OCI-LY1 (cell line): ENCODE data around the gene CDH23.

Source experiments
- EZH2 ChIP-seq: fragments of 200-600 bp; sonication (generic), shearing (Covaris generic); IDR thresholded peaks from 2 replicates; pipeline ENCODE4 v1.8.0; 2017; ENCODE audit warnings: borderline replicate concordance, mixed run types, mild to moderate bottlenecking, antibody characterized with exemption, low read length, moderate library complexity, mixed read lengths
- TF ChIP-seq, protein P1 (sequence below): fragments of 200-600 bp; sonication (generic), shearing (Covaris generic); IDR thresholded peaks from 2 replicates; pipeline ENCODE4 v1.5.1; 2017; ENCODE audit warnings: mild to moderate bottlenecking, antibody characterized with exemption, low read length, moderate library complexity, mixed read lengths

- TF ChIP-seq, protein P1, sequence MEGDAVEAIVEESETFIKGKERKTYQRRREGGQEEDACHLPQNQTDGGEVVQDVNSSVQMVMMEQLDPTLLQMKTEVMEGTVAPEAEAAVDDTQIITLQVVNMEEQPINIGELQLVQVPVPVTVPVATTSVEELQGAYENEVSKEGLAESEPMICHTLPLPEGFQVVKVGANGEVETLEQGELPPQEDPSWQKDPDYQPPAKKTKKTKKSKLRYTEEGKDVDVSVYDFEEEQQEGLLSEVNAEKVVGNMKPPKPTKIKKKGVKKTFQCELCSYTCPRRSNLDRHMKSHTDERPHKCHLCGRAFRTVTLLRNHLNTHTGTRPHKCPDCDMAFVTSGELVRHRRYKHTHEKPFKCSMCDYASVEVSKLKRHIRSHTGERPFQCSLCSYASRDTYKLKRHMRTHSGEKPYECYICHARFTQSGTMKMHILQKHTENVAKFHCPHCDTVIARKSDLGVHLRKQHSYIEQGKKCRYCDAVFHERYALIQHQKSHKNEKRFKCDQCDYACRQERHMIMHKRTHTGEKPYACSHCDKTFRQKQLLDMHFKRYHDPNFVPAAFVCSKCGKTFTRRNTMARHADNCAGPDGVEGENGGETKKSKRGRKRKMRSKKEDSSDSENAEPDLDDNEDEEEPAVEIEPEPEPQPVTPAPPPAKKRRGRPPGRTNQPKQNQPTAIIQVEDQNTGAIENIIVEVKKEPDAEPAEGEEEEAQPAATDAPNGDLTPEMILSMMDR, result no peak
- no peak for TF ChIP-seq EZH2
These were observed 315.4 kb downstream of the CDH23 start for GRCh38 chr10:71712170-71712569.
